ENCODE data around the gene ARMC12. TPM values are rescaled to one million over a fixed set of nuclear protein-coding genes. Genes with fewer than 3 reads are reported as not detected.

ARMC12 gene
- total and polyA plus RNA-seq, 2 of the 13 experiments (the other 11 are each of a cell fraction or from before 2014, with no cell fraction given): 1.3 TPM; not detected in 1

DNA sequence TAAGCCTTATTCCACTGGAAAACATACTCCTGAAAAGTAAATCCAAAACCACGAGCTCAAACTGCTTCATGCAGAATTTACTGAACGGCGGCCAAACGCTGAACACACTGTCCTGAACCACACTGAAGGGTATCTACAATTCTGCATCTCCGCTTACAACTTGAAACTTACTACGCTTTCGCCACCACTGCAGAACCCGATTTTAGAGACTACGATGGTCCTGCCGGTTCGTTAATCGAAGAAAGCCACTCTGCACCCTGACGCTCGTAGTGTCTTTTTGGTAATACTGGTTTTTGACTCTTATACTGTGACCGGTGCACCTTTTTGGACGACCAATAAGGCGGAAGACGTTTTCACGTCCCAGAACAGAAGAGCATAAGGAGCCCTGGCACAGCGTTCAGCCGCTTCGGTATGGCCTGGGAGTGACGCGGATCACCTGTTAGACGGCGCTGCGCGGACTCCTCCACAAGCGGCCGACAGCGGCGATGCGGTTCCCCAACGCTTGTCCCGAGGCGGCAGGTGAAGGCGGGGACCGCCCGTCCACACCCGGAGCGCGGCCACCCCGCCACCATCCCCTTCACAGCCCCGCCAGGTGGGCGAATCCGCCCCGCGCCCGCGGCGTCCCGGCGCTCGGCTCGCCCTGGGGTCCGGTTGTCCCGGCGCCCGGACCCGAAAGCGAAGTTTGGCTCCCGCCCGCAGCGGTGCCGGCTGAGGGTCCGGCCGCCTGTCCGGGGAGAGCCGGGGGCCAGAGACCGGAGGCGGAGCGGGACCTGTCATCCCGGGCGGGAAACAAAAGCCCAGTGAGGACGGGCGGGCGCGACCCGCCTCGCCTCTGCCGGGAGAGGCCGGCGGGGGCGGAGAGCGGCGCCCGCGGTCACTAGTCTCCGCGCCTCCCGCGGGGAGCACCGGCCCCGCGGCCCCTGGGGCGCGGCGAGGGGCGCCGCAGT lies 48.9 kb upstream of the ARMC12 start (continued):
- no peak for TF ChIP-seq ZNF552 (CRISPR knock-in tag; IDR thresholded peaks at IDR 0.05; ENCODE audit: borderline replicate concordance)
- peak; percentile 32; the same call in 1 of the 2 replicates for TF ChIP-seq KDM3A (CRISPR knock-in tag; IDR thresholded peaks at IDR 0.05; ENCODE audit: low read depth)
- TF ChIP-seq, protein P1, sequence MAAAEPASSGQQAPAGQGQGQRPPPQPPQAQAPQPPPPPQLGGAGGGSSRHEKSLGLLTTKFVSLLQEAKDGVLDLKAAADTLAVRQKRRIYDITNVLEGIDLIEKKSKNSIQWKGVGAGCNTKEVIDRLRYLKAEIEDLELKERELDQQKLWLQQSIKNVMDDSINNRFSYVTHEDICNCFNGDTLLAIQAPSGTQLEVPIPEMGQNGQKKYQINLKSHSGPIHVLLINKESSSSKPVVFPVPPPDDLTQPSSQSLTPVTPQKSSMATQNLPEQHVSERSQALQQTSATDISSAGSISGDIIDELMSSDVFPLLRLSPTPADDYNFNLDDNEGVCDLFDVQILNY (CRISPR knock-in tag; conservative IDR thresholded peaks at IDR 0.05): no peak
- no peak for TF ChIP-seq SNAI1 (CRISPR knock-in tag; IDR thresholded peaks at IDR 0.05; ENCODE audit: borderline replicate concordance)
- peak; percentile 96 for TF ChIP-seq ZSCAN29 (CRISPR knock-in tag; conservative IDR thresholded peaks at IDR 0.05)
- TF ChIP-seq, protein P2, sequence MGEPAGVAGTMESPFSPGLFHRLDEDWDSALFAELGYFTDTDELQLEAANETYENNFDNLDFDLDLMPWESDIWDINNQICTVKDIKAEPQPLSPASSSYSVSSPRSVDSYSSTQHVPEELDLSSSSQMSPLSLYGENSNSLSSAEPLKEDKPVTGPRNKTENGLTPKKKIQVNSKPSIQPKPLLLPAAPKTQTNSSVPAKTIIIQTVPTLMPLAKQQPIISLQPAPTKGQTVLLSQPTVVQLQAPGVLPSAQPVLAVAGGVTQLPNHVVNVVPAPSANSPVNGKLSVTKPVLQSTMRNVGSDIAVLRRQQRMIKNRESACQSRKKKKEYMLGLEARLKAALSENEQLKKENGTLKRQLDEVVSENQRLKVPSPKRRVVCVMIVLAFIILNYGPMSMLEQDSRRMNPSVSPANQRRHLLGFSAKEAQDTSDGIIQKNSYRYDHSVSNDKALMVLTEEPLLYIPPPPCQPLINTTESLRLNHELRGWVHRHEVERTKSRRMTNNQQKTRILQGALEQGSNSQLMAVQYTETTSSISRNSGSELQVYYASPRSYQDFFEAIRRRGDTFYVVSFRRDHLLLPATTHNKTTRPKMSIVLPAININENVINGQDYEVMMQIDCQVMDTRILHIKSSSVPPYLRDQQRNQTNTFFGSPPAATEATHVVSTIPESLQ (CRISPR knock-in tag; conservative IDR thresholded peaks at IDR 0.05): no peak
- no peak for TF ChIP-seq RFXAP (CRISPR knock-in tag; IDR thresholded peaks at IDR 0.05; ENCODE audit: borderline replicate concordance)
- peak; percentile 78; the same call in 1 of the 2 replicates for TF ChIP-seq ZBTB42 (CRISPR knock-in tag; IDR thresholded peaks at IDR 0.05)
- no peak; the same call in 1 of the 2 replicates for TF ChIP-seq ZSCAN25 (CRISPR knock-in tag; IDR thresholded peaks at IDR 0.05)
- no peak for TF ChIP-seq ZNF775 (CRISPR knock-in tag; IDR thresholded peaks at IDR 0.05; ENCODE audit: borderline replicate concordance)
- TF ChIP-seq, protein P3, sequence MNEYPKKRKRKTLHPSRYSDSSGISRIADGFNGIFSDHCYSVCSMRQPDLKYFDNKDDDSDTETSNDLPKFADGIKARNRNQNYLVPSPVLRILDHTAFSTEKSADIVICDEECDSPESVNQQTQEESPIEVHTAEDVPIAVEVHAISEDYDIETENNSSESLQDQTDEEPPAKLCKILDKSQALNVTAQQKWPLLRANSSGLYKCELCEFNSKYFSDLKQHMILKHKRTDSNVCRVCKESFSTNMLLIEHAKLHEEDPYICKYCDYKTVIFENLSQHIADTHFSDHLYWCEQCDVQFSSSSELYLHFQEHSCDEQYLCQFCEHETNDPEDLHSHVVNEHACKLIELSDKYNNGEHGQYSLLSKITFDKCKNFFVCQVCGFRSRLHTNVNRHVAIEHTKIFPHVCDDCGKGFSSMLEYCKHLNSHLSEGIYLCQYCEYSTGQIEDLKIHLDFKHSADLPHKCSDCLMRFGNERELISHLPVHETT (CRISPR knock-in tag; conservative IDR thresholded peaks at IDR 0.05): 0 out of 2 replicates have a peak, but pooled peaks have one; percentile 58
- TF ChIP-seq PHF21A (CRISPR knock-in tag; IDR thresholded peaks at IDR 0.05): no peak
- no peak for TF ChIP-seq ZFP36L2 (CRISPR knock-in tag; IDR thresholded peaks at IDR 0.05)
- TF ChIP-seq, protein P4, sequence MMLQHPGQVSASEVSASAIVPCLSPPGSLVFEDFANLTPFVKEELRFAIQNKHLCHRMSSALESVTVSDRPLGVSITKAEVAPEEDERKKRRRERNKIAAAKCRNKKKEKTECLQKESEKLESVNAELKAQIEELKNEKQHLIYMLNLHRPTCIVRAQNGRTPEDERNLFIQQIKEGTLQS (CRISPR knock-in tag; IDR thresholded peaks at IDR 0.05): no peak
- TF ChIP-seq MLLT10 (CRISPR knock-in tag; IDR thresholded peaks at IDR 0.05): no peak
- TF ChIP-seq, protein P5, sequence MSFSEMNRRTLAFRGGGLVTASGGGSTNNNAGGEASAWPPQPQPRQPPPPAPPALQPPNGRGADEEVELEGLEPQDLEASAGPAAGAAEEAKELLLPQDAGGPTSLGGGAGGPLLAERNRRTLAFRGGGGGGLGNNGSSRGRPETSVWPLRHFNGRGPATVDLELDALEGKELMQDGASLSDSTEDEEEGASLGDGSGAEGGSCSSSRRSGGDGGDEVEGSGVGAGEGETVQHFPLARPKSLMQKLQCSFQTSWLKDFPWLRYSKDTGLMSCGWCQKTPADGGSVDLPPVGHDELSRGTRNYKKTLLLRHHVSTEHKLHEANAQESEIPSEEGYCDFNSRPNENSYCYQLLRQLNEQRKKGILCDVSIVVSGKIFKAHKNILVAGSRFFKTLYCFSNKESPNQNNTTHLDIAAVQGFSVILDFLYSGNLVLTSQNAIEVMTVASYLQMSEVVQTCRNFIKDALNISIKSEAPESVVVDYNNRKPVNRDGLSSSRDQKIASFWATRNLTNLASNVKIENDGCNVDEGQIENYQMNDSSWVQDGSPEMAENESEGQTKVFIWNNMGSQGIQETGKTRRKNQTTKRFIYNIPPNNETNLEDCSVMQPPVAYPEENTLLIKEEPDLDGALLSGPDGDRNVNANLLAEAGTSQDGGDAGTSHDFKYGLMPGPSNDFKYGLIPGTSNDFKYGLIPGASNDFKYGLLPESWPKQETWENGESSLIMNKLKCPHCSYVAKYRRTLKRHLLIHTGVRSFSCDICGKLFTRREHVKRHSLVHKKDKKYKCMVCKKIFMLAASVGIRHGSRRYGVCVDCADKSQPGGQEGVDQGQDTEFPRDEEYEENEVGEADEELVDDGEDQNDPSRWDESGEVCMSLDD (CRISPR knock-in tag; IDR thresholded peaks at IDR 0.05; ENCODE audit: borderline replicate concordance): peak; percentile 47; the same call in 1 of the 2 replicates
- no peak for TF ChIP-seq SNRNP70 (IDR thresholded peaks at IDR 0.05; ENCODE audit: low read depth, low read length)
- TF ChIP-seq RBM39 (IDR thresholded peaks at IDR 0.05; ENCODE audit: low read depth, low read length, poor library complexity, severe bottlenecking): peak; percentile 10
- TF ChIP-seq, protein P6, sequence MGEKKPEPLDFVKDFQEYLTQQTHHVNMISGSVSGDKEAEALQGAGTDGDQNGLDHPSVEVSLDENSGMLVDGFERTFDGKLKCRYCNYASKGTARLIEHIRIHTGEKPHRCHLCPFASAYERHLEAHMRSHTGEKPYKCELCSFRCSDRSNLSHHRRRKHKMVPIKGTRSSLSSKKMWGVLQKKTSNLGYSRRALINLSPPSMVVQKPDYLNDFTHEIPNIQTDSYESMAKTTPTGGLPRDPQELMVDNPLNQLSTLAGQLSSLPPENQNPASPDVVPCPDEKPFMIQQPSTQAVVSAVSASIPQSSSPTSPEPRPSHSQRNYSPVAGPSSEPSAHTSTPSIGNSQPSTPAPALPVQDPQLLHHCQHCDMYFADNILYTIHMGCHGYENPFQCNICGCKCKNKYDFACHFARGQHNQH (CRISPR knock-in tag; IDR thresholded peaks at IDR 0.05): no peak

All from HepG2 (cell line).